Measurements from ENCODE around the gene MAPKAPK5.
"Not testable (repeated sequence)": the region's sequence is repeated elsewhere in the genome, so short reads cannot be mapped to it uniquely, and the experiment has no call there.

MAPKAPK5 gene

DNA sequence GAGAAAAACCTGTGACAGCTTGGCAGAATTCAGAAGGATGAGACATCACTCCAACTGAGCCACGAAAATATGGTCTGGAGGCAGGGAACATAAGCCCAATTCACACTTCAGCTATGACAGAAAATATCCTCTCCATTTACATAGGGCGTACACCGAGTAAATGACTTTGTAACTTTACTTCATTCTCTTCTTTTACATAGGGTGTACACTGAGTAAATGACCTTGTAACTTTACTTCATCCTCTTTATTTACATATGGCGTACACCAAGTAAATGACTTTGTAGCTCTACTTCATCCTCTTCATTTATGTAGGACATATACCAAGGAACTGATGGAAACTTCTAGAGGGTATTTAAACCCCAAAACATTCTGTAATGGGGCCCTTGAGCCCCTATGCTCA lies 14.1 kb upstream of the MAPKAPK5 start:
- DNase-seq (ENCODE audit: low read depth in 2 of 2), result no peak

DNA sequence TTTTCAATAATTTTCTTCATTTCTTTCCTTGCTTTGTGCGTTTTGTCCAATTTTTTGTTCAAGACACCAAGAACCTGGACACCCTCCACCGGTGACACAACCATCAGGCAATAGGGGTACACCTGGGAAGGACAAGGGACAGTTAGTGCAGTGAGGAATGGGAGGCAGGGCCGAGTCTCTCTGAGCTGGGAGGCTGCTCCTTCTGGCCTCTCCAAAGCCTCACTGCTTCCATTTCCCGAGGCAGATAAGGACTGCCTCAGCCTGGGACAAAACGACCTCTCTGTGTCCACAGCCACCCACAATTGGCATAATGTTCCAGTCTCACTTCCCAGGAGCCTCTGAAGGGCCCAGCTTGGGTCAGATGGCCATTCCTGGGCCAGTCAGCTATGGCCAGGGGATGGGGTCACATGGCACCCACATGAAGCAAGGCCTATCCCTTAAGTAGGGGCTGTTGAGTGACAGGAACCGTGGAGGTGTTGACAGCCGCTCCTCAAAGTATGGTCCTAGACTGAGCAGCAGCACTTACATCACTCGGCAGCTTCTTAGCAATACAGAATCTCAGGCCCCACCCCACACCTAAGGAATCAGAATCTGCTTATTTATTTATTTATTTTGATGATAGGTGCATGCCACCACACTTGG lies 13.6 kb upstream of the MAPKAPK5 start:
- no peak for DNase-seq (ENCODE audit: low read depth in 2 of 2)

DNA sequence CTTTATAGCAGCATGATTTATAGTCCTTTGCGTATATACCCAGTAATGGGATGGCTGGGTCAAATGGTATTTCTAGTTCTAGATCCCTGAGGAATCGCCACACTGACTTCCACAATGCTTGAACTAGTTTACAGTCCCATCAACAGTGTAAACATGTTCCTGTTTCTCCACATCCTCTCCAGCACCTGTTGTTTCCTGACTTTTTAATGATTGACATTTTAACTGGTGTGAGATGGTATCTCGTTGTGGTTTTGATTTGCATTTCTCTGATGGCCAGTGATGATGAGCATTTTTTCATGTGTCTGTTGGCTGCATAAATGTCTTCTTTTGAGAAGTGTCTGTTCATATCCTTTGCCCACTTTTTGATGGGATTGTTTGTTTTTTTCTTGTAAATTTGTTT lies 12.4 kb upstream of the MAPKAPK5 start:
- DNase-seq (ENCODE audit: low read depth in 2 of 2), result not testable (repeated sequence)

DNA sequence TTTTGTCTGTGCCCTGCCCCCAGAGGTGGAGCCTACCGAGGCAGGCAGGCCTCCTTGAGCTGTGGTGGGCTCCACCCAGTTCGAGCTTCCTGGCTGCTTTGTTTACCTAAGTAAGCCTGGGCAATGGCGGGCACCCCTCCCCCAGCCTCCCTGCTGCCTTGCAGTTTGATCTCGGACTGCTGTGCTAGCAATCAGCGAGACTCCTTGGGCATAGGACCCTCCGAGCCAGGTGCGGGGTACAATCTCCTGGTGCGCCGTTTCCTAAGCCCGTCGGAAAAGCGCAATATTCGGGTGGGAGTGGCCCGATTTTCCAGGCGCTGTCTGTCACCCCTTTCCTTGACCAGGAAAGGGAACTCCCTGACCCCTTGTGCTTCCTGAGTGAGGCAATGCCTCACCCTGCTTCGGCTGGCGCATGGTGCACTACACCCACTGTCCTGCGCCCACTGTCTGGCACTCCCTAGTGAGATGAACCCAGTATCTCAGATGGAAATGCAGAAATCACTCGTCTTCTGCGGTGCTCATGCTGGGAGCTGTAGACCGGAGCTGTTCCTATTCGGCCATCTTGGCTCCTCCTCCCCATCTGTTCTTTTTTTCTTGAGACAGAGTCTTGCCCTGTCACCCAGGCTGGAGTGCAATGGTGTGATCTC lies 7.2 kb upstream of the MAPKAPK5 start:
- not testable (repeated sequence) for DNase-seq (ENCODE audit: low read depth in 2 of 2)

DNA sequence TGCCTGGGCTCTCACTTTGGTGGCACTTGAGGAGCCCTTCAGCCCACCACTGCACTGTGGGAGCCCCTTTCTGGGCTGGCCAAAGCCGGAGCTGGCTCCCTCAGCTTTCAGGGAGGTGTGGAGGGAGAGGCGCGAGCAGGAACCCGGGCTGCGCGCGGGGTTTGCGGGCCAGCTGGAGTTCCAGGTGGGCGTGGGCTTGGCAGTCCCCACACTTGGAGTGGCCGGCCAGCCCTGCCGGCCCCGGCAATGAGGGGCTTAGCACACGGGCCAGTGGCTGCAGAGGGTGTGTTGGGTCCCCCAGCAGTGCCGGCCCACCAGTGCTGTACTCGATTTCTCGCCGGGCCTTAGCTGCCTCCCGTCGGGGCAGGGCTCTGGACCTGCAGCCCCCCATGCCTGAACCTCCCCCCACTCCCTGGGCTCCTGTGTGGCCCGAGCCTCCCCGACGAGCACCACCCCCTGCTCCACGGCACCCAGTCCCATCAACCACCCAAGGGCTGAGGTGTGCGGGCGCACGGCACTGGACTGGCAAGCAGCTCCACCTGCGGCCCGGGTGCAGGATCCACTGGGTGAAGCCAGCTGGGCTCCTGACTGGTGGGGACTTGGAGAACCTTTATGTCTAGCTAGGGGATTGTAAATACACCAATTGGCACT lies 6.4 kb upstream of the MAPKAPK5 start:
- not testable (repeated sequence) for DNase-seq (ENCODE audit: low read depth in 2 of 2)

DNA sequence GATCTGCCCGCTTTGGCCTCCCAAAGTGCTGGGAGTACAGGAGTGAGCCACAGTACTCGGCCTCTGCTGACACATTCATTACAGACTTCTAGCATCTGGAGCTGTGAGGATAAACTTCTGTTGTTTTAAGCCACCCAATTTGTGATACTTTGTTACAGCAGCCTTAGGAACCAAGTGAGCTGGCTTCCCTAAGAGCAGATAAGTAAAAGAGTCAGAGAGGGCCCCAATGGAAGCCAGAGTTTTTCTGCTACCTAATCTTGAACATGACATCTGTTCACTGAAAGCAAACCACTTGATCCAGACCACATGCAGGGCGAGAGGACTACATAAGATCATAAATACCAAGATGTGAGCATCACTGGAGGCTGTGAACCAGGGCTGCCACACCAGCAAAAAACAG lies 3.7 kb upstream of the MAPKAPK5 start:
- DNase-seq (ENCODE audit: low read depth in 2 of 2), result no peak

DNA sequence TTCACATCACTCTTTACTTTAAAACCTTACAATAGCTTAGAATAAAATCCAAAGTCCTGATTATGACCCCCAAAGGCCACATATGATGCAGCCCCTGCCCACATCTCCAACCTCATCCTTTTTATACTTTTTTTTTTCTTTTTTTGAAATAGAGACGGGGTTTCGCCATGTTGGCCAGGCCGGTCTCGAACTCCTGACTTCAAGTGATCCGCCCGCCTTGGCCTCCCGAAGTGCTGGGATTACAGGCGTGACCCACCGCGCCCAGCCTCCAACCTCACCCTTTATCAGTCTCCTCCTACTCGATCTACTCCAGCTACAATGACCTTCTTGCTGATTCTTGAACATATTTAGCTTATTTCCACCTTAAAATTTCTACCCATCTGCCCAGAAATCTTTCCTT lies 1.2 kb upstream of the MAPKAPK5 start:
- no peak for DNase-seq (ENCODE audit: low read depth in 2 of 2)

DNA sequence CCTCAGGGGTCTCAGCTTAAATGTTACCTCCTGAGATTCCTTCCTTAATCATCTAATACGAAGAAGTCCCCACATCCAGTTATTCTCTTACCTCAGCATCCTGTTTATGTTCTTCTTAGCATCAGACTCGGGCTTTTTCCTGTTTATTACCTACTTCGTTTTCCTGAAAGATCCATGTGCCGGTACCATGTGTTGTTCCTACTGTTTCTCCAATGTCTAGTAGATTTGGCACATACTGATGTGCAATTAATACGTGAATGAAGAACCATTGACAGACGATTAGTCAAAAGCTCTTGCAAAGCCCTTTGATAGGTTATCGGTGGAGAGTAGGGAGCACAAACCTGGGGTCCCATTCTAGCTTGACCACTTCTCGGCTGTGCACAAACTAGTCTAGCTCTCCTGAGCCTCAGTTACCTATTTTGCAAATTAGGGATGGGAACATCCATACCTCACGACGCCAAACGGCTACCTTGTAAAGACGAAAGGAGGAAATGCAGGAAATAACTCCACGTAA lies 735 bp upstream of the MAPKAPK5 start:
- DNase-seq (ENCODE audit: low read depth in 2 of 2), result no peak

DNA sequence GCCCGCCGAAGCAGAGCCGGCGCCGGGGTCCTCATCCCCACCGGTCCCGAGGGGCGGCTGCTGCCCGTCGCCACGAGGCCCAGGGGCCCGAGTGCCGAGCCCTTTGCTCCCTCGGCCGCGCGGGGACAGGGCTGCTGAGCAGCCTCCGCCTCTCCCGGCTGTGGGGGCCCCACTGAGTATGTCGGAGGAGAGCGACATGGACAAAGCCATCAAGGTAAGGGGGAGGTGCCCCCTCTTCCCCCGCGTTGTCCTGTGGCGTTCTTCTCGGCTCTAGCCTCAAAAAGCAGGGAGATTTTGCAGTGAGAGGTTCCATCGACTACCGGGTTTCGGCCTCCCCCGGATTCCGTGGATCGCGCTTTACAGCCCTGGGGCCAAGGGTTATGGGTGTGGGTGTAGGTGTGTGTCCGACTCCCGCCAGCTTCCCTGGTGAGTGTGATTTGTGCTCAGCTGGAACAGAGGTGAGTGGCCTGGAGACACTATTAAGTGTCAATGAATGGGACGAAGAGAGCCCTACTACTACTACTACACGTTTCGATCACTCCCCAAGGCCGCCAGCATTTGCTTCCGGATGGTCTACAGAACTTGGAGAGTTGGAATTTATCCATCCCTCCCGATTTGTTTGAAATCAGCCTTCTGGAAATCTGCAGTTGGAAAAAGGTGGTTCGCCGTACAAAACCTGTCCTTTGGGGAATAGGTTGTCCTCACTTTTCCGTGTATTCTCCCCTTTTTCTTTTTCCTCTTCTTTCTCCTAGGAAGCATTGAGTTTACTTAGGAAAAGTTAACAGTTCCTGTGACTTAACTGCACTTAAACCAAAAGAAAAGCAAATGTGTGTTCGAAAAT lies 748 bp downstream of the MAPKAPK5 start:
- DNase-seq (ENCODE audit: low read depth in 2 of 2), result peak in 1 of 2 donors; percentile 8

DNA sequence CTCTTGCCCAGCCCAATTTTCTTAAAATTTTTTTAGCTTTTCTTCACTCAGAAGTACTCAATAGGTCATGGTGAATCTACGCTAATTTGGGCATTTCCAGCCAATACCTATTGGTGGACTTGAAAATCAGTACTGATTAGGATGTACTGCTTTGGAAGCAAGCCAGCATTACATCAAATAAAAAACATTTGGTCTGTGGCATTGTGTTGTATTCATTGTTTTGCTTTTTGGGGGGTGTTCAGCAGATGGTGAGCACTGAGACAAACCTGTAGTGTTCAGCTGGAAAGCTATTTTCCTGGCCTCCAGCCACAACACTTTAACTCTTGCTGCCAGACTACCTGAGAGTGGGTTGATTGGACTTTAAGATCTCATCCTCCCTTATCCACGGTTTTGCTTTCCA lies 4.0 kb downstream of the MAPKAPK5 start:
- no peak for DNase-seq (ENCODE audit: low read depth in 2 of 2)

DNA sequence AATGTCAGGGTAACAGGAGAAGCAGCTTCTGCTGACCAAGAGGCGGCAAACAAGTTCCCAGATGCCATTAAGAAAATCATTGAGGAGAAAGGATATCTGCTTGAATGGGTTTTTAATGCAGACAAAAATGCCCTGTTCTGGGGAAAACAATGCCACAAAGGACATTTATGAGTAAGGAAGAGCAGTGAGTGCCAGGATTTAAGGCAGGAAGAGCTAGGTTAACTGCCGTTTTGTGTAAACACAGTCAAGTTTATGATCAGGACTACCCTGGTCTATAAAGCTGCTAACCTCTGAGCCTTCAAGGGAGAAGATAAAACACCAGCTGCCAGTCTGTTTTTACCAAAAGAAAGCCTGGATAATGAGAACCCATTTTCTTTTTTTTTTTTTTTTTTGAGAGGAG lies 8.5 kb downstream of the MAPKAPK5 start:
- no peak for DNase-seq (ENCODE audit: low read depth in 2 of 2)

DNA sequence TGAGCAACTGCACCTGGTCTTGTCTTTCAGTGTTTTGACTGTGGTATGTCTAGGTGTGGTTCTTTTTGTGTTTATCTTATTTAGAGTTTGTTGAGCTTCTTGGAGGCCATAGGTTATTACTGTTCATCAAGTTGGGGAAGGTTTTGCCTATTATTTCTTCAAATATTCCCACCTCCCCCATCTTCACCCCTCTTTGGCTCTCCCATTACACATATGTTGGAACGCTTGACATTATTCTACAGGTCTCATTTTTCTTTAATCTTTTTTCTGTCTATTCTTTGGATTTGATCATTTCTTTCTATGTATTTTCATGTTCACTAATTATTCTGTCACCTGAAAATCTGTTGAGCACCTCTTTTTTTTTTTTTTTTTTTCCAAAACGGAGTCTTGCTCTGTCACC lies 16.2 kb downstream of the MAPKAPK5 start:
- DNase-seq (ENCODE audit: low read depth in 2 of 2), result no peak

DNA sequence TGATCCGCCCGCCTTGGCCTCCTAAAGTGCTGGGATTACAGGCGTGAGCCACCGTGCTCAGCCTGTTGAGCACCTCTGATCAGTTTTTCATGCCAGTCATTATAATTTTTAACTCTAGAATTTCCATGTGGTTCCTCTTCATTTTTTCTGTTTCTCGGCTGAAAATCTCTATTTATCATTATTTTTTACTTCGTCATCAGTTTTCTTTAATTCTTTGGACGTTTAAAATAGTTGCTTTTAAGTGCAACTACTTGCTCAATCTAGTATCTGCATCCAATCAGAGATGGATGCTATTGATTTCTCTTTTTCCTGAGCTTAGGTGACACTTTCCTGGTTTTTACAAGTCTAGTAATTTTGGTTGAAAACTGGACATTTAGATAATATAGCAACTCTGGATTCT lies 16.8 kb downstream of the MAPKAPK5 start:
- no peak for DNase-seq (ENCODE audit: low read depth in 2 of 2)

DNA sequence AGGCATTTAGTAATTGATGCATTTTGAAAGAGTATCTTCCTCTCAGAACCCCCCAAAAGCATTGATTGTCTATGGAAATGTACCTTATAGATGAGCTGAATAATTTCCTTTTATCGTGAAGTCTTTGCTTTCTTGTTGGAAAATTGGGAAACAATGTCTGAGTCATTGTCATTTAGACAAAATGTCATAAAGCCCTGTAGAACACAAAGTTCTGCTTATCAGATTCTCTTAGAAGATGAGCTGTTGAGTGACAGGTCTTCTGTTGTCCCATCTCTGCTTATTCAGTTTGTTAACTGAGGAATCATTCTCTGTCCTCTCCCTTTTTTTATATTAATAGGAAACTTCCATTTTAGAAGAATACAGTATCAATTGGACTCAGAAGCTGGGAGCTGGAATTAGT lies 22.9 kb downstream of the MAPKAPK5 start:
- DNase-seq (ENCODE audit: low read depth in 2 of 2), result no peak

DNA sequence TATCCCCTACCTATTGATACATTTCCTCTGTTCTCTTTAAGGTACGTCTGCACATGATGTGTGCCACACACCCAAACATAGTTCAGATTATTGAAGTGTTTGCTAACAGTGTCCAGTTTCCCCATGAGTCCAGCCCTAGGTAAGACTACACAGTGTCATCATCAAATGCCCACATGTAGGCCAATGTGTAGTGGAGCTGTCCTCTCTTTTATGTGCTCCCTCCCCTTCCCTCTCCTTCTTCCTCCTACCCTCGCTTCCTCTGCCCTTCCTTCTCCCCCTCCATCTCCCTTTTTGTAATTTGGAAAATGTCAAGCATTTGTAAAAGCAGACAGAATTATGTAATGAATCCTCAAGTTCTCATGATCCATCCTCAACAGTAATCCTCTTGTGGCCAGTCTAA lies 25.5 kb downstream of the MAPKAPK5 start:
- no peak for DNase-seq (ENCODE audit: low read depth in 2 of 2)

DNA sequence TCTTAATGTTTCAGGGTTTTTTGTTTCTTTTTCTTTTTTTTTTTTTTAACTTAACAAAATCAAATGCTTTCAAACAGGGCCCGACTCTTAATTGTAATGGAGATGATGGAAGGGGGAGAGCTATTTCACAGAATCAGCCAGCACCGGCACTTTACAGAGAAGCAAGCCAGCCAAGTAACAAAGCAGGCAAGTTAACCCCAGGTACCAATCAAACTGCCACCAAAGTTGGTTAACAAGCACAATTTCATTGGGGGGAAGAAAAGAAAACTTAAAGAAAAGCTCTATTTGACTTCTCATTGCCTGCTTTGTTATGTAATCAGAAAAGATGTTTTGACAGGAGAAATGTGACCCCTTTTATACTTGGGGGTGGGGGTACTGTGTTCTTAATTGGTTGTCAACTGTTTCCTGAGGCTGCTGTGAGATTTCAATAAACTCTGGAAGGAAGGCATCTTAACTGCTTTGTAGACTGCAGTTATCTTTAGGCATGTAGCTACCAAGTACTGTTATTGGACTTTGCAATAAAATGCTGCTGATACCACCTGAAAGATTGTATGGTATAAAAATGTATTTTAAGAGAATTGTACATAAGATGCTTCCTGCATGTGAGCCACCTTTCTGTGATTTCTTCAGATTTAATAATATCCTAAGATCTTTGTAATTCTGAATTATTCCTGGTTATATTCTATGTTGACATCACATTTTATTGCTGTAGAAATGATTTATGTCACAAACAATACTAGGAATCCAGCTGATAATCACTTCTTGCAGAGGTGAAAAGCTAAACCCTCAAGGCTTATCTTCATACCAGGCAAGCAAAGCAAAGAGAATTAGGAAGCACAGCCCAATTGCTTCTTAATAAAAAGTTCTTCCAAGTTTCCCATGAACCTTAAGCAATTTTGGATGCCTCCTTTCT lies 26.9 kb downstream of the MAPKAPK5 start:
- DNase-seq (ENCODE audit: low read depth in 2 of 2), result no peak

DNA sequence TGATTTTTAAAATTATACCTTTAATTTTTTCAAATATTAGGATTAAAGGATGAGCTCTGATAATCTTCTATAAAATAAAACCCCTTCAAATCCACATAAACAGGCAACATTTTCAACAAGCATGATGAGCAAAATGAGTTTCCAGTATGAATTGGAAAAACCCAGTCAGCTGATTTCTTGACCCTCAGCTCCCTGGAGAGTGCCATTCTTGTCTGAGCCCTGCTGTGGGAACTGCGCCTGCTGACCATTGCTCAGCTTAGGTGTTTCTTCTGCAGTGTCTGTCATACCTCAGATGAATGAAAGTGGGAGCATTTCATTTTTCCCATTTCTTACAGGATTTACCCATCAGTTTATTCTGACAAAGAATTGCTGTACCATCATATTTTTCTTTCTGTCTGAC lies 27.6 kb downstream of the MAPKAPK5 start:
- DNase-seq (ENCODE audit: low read depth in 2 of 2), result no peak

DNA sequence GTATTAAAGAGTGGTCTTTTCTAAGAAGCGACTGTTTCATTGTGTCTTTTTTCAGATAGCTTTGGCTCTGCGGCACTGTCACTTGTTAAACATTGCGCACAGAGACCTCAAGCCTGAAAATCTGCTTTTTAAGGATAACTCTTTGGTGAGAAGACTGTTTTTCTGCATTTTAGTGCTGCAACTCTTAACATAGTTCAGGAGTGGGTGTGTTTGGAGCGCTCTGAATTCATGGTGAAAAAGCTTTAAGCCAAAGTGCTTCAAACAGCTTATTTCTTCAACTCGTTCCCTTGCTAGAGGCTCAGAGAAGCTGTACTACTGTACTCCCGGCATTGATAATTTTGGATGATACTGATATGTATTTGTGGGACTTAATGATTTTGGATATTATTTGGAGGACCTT lies 28.2 kb downstream of the MAPKAPK5 start:
- DNase-seq (ENCODE audit: low read depth in 2 of 2), result no peak

DNA sequence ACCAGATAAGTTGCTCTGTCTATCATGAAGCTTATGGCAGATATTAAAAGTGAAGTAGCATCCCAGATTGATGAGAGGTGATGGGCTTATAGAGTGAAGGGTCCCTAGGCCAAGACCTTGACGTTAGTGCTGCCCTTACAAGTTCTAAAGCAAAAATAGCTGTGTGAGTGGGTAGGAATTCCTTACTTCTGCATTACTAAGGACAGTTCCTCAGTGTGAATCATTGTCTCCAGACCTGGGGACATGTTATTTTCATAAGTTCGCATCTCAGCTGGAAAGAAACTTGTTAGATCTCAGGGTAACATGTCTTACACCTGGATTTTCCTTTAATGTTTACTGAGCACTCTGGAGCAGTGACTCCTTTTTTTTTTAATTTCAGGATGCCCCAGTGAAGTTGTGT lies 28.7 kb downstream of the MAPKAPK5 start:
- no peak for DNase-seq (ENCODE audit: low read depth in 2 of 2)

DNA sequence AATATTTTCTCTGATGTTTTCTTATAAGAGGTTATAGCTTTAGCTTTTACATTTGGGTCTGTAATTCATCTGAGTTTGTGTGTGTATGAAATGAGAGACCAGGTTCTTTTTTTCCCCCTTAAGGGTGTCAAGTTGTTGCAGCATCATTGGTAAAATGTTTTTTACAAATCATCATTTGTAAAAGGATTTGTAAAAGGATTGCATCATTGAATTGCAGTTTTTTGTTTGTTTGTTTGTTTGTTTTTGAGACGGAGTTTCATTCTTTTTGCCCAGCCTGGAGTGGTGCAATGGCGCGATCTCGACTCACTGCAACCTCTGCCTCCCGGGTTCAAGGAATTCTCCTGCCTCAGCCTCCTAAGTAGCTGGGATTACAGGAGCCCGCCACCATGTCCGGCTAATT lies 31.1 kb downstream of the MAPKAPK5 start:
- DNase-seq (ENCODE audit: low read depth in 2 of 2), result no peak

DNA sequence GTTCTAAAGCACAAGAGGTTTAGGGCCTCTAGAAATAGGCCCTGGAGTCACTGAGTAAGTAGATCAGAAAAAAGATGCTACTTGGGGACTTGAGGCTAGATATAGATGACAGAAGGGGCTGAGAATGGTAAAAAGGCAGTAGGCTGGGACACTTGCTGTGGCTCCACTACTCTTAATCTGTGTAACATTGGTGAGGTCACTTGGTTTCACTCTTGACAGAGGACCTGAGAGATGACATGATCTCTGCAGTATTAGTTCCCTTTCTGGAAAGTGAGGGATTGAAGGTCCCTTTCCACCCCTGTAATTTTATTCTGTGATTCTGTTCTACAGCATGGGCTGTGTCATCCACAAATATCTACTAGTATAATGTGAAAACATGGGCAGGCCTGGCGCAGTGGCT lies 39.7 kb downstream of the MAPKAPK5 start:
- DNase-seq (ENCODE audit: low read depth in 2 of 2), result no peak

Data from stimulated activated CD4-positive, alpha-beta T cell treated with anti-CD3 and anti-CD28 coated beads, Interleukin-1b, Interleukin-23, amount 100 ng/mL, for 4 hours (primary cell).